ENCODE measurements around the gene CFAP299. TPM values are rescaled to one million over a fixed set of nuclear protein-coding genes. Genes with fewer than 3 reads are reported as not detected.

CFAP299 gene
- total RNA-seq, 1 experiment from 2014 or later = not detected

GRCh38 chr4:81003597-81004111 is 668.1 kb downstream of the CFAP299 start:
- H3K27me3 ChIP-seq (replicated peaks; ENCODE audit: insufficient read depth, low read depth, low read length, poor library complexity) = no peaks in the 10 kb centered on the region
- H3K4me1 ChIP-seq (ENCODE audit: insufficient read depth, low read length, poor library complexity, severe bottlenecking) = no peaks in the 10 kb centered on the region
- H3K27ac ChIP-seq (ENCODE audit: low read depth, low read length, poor library complexity, severe bottlenecking) = no peak overlapping the region
- no TSS peak for BruUV-seq (replicated peaks)
- no peak for DNase-seq (ENCODE audit: low spot score)
- no peak for TF ChIP-seq EZH2 (IDR thresholded peaks at IDR 0.05; ENCODE audit: borderline replicate concordance, low read depth, low read length, poor library complexity, severe bottlenecking)
- no peak for TF ChIP-seq CTCF (conservative IDR thresholded peaks at IDR 0.05; ENCODE audit: low read depth, low read length)
- no peaks in the 10 kb centered on the region for H3K9me3 ChIP-seq (ENCODE audit: low read depth, low read length, poor library complexity, severe bottlenecking)
- no peaks in the 10 kb centered on the region for H3K36me3 ChIP-seq (ENCODE audit: insufficient read depth, low read length, poor library complexity, severe bottlenecking)
- POLR2A ChIA-PET (ENCODE audit: low non-redundant PET) = no interaction called here
- intact Hi-C loops (cut with micrococcal nuclease; ENCODE audit: unreplicated experiment) = no loop called here
- CTCF ChIA-PET = no interaction called here
- H3K4me3 ChIP-seq (ENCODE audit: low read depth, low read length, poor library complexity, severe bottlenecking) = no peak overlapping the region

- Histone ChIP-seq H3K9me3 (ENCODE audit: low read depth, low read length, poor library complexity, severe bottlenecking) (no peaks in the 10 kb centered on the region), H3K27me3 (replicated peaks; ENCODE audit: insufficient read depth, low read depth, low read length, poor library complexity) (no peaks in the 10 kb centered on the region), H3K4me1 (ENCODE audit: insufficient read depth, low read length, poor library complexity, severe bottlenecking) (no peaks in the 10 kb centered on the region), H3K4me3 (ENCODE audit: low read depth, low read length, poor library complexity, severe bottlenecking) (no peak overlapping the region), H3K27ac (ENCODE audit: low read depth, low read length, poor library complexity, severe bottlenecking) (no peak overlapping the region), H3K36me3 (ENCODE audit: insufficient read depth, low read length, poor library complexity, severe bottlenecking) (no peaks in the 10 kb centered on the region)
- DNase-seq (ENCODE audit: low spot score) = no peak
- TF ChIP-seq CTCF (conservative IDR thresholded peaks at IDR 0.05; ENCODE audit: low read depth, low read length) (no peak), EZH2 (IDR thresholded peaks at IDR 0.05; ENCODE audit: borderline replicate concordance, low read depth, low read length, poor library complexity, severe bottlenecking) (no peak)
- intact Hi-C loops (cut with micrococcal nuclease; ENCODE audit: unreplicated experiment) = no loop called here
- POLR2A ChIA-PET (ENCODE audit: low non-redundant PET) = no interaction called here
- CTCF ChIA-PET = no interaction called here
- no TSS peak for BruUV-seq (replicated peaks)
Observed at GRCh38 chr4:81007417-81007816, 671.9 kb downstream of the CFAP299 start.

Other genes with a start within 250 kb of the CFAP299 start
- 0.09 TPM in 1 of 2 replicates, not detected in the other for gene PRDM8, start 138.2 kb upstream of the CFAP299 start, total RNA-seq (2021)
- gene FGF5, start 69.1 kb upstream of the CFAP299 start, total RNA-seq (2021) = not detected in 2 replicates